Activated naive CD4-positive, alpha-beta T cell treated with anti-CD3 and anti-CD28 coated beads, Interleukin-2, amount 50 U/mL, for 24 hours (primary cell): Measurements from ENCODE around the gene BRF1.

Experiments
- H3K27ac Mint-ChIP-seq: one replicate; pipeline ENCODE4 v1.8.0; 2021; ENCODE audit warnings: mild to moderate bottlenecking, mixed read lengths
- H3K27me3 Mint-ChIP-seq: one replicate; pipeline ENCODE4 v1.8.0; 2021; ENCODE audit warnings: mixed read lengths
- H3K36me3 Mint-ChIP-seq: one replicate; pipeline ENCODE4 v1.8.0; 2021; ENCODE audit warnings: mixed read lengths
- H3K4me1 Mint-ChIP-seq: one replicate; pipeline ENCODE4 v1.8.0; 2021; ENCODE audit warnings: mixed read lengths
- H3K4me3 Mint-ChIP-seq: one replicate; pipeline ENCODE4 v1.8.0; 2021; ENCODE audit warnings: mild to moderate bottlenecking, mixed read lengths
- H3K9me3 Mint-ChIP-seq: one replicate; pipeline ENCODE4 v1.8.0; 2021; ENCODE audit warnings: mixed read lengths

Gene BRF1

DNA sequence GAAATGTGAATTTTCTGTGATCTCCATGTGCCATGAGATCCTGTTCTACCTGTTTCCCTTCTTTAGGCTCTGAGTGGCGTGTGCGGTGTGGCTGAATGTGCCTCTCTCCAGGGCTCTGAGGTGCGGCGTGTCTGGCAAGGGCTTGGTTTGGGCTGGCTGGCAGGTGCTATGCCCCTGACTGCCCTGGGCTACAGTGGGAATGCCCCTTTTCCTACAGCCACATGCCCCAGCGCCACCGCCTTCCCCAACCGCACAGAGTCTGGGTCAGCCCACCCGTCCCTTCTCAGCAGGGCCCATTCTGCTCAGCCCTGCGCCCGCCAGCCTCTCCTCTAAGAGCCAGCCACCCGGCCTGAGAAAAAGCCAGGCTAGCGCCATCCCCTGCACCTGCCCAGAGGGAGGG, 27.7 kb downstream of the BRF1 start:
- no peaks in the 10 kb centered on the region for H3K9me3 Mint-ChIP-seq
- peaks cover 3% of the 10 kb centered on the region for H3K36me3 Mint-ChIP-seq
- H3K27ac Mint-ChIP-seq, result no peak overlapping the region
- H3K4me1 Mint-ChIP-seq, result peaks cover 9% of the 10 kb centered on the region
- no peak overlapping the region for H3K4me3 Mint-ChIP-seq
- H3K27me3 Mint-ChIP-seq, result no peaks in the 10 kb centered on the region

DNA sequence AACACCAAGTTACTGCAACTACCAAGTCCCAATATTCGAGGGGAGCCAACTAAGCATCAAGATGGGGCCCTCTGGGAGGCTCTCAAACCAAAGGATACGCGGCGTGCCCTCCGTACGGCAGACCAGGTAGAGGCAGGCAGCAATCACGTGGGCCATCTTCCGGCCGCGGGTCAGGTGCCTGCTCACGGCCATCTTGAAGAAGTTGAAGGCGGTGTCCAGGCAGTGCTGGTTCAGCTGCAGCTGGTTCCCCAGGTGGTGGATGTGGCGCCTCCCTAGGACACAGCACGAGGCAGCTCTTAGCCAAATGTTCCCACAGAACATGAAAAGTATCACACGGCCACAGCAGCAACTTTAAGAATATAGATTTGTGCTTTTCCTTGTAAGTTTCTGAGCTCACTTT, 28.2 kb downstream of the BRF1 start:
- Mint-ChIP-seq H3K9me3 (no peaks in the 10 kb centered on the region), H3K4me1 (peaks cover 9% of the 10 kb centered on the region), H3K36me3 (peaks cover 3% of the 10 kb centered on the region), H3K27me3 (no peaks in the 10 kb centered on the region), H3K27ac (no peak overlapping the region), H3K4me3 (no peak overlapping the region)

DNA sequence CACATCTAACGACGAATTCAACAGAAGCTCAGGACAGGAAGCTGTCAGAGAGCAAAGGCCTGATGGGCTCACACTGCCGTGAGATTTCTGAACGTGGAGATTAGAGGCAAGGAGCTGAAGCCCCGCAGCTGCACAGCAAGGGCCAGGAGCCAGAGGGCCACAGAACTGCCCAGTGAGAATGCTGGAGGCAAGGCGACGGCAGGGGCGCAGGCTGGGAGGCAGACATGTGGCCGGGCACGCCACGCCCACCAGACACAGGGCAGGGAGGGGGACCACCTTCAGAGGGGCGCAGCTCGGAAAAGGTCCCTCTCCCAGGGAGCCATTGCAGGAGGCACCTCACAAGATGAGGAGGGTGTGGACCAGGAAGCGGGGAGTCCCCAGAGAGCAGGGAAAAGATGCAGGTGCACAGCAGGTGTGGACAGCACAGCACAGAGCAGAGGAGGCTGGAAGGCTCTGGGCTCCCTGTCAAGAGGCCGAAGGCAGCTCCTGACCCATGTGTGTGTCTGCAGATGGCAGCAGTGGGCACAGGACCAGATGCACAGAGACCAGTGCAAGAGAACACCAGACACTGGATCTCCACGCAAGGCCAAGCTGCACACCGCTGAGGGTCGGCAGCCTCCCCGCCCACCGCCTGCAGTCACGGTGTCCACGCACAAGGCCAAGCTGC, 29.4 kb downstream of the BRF1 start:
- Mint-ChIP-seq H3K27ac (no peak overlapping the region), H3K36me3 (peaks cover 3% of the 10 kb centered on the region), H3K4me1 (peaks cover 9% of the 10 kb centered on the region), H3K9me3 (no peaks in the 10 kb centered on the region), H3K4me3 (no peak overlapping the region), H3K27me3 (no peaks in the 10 kb centered on the region)

DNA sequence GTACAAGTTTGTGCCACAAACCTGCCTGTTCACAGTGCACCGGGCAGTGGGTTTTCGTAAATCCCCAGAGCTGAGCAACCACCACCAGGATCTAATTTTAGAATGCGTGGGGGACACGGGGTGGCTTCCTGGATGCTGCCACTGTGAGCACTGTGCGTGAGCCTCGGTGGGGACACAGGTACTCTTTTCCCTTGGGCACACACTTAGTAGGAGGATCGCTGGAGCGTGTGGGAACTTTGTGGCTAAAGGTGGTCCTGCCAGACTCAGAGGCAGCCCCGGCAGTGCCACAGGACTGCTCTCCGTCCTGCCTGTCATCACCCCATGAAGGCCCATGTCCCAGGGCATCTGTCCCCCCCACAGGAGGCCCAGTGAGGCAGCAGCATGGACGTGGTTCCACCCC, 31.4 kb downstream of the BRF1 start:
- Mint-ChIP-seq H3K27me3 (no peaks in the 10 kb centered on the region), H3K4me3 (no peak overlapping the region), H3K9me3 (no peaks in the 10 kb centered on the region), H3K36me3 (peaks cover 5% of the 10 kb centered on the region), H3K4me1 (peaks cover 5% of the 10 kb centered on the region), H3K27ac (no peak overlapping the region)

DNA sequence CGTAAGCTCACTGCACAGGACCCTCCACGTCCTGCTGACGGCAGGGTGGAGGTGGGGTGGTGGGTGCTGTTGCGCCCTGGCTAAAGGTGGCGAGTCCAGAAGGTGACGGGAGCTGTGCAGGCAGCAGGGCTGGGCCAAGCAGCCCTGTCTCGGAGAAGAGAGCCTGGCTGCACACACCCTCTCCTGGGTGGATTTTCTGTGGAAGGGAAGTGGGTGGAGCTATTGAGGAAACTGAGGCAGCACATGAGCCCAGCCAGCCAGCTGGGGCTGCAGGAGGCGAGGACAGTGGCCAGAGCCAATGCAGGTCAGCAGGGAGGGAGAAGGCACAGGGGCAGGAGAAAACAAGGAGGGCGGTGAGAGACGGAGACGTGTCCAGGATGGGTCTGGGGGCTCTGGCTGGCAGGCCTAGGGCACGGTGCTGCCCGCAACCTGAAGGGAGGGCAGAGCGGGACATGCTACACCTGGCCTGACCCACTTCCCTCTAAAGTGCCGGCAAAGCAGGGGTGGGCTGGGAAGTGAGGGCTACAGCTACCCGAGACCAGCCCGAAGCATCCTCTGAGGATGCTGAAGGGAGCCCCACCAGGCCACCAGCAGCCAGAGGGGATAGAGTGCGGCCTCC, 32.0 kb downstream of the BRF1 start:
- H3K27ac Mint-ChIP-seq, result no peak overlapping the region
- no peaks in the 10 kb centered on the region for H3K27me3 Mint-ChIP-seq
- peaks cover 6% of the 10 kb centered on the region for H3K36me3 Mint-ChIP-seq
- H3K4me3 Mint-ChIP-seq, result no peak overlapping the region
- H3K4me1 Mint-ChIP-seq, result peaks cover 5% of the 10 kb centered on the region
- H3K9me3 Mint-ChIP-seq, result no peaks in the 10 kb centered on the region

DNA sequence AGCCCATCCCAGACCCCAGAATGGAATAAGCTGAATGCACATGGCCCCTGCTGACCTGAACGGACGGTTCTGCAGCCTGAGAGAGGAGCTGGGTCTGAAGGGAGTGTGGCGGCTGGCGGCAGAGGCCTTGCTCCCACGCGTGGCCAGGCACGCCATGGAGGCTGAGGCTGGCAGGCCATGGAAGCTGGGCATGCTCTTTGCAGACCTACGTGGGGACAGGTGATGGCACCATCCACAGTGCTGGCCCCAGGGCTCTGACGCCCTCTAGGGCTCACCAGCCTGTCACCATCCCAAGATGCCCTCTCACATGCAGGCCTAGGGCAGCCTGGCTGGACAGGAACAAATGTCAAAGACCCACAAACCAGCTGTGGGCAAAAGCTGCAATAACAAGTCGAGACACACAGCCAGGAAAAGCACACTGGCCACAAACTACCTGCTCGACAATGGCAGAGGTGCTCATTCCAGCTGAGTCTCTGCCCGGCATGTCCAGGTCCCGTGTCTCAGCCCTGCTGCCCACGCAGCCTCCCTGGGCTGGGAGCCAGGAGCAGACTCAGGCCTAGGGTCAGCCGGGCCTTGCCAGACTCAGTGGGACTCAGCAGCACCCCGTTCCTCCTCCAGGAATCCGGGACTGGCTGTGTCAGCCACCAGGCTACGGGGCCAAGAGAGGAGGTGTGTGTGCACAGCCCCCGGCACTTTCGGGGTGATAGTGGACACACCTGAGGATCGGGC, 32.8 kb downstream of the BRF1 start:
- peaks cover 7% of the 10 kb centered on the region for H3K36me3 Mint-ChIP-seq
- no peak overlapping the region for H3K4me3 Mint-ChIP-seq

DNA sequence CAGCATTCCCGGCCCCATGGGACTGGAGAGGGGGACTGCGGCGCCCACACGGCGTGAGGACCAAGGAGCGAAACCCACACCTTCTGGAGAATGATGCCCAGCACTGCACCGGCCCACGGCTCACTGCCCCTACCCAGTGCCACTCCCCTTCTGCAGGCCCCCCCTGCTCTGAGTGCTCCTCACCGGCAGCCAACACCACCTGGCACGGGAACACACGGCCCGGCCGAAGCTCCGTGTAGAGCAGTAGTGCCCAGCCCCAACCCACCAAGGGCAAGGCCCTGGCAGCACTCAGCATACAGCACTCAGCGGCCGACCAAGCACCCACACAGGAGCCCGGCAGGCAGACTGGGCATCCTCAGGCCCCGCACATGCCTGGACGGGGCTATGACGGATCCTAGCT, 39.0 kb downstream of the BRF1 start:
- no peak overlapping the region for H3K4me3 Mint-ChIP-seq
- H3K4me1 Mint-ChIP-seq, result peaks cover 11% of the 10 kb centered on the region
- no peaks in the 10 kb centered on the region for H3K9me3 Mint-ChIP-seq
- H3K27ac Mint-ChIP-seq, result no peak overlapping the region
- H3K36me3 Mint-ChIP-seq, result peaks cover 4% of the 10 kb centered on the region
- no peaks in the 10 kb centered on the region for H3K27me3 Mint-ChIP-seq

More for the DNA sequence above, 32.8 kb downstream of the BRF1 start:
- H3K9me3 Mint-ChIP-seq, result no peaks in the 10 kb centered on the region
- H3K4me1 Mint-ChIP-seq, result peaks cover 5% of the 10 kb centered on the region
- H3K27me3 Mint-ChIP-seq, result no peaks in the 10 kb centered on the region
- H3K27ac Mint-ChIP-seq, result no peak overlapping the region

DNA sequence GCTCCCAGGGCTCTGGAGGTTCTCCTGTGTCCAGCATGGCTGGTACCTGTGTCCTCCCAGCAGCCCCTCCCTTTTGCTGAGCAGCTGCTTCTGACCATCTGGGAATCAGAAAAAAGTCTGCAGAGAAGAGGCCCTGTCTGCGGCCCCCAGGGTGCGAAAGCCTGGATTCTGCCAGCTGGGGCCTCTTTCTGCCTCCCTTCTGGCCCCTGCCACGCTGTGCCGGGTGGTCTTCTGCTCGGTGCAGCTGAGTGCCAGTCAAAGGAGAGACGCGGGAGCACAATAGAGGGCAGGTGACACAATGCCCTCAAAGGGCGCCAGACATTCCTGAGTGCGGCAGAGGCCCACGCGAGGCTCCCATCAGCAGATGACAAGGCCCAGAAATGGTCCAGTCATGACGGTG, 39.8 kb downstream of the BRF1 start:
- Mint-ChIP-seq H3K27ac (no peak overlapping the region), H3K4me3 (no peak overlapping the region), H3K36me3 (peaks cover 4% of the 10 kb centered on the region), H3K9me3 (no peaks in the 10 kb centered on the region), H3K4me1 (peaks cover 11% of the 10 kb centered on the region), H3K27me3 (no peaks in the 10 kb centered on the region)

DNA sequence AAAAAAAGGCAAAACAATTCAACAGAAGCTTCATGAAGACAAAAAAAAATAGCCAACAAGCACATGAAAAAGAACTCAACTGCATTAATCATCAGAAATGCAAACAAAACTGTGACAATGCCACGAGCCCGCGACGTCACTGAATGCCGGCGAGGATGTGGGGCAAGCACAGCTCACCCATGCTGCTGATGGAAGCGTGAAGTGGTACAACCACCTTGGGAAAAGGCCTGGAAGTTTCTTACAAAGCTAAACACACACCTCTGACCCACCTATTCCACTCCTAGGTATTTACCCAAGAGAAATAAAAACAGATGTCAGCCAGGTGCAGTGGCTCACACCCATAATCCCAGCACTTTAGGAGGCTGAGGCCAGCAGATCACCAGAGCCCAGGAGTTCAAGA, 42.0 kb downstream of the BRF1 start:
- H3K9me3 Mint-ChIP-seq, result no peaks in the 10 kb centered on the region
- H3K27ac Mint-ChIP-seq, result no peak overlapping the region
- H3K27me3 Mint-ChIP-seq, result no peaks in the 10 kb centered on the region
- peaks cover under 1% of the 10 kb centered on the region for H3K36me3 Mint-ChIP-seq
- peaks cover 11% of the 10 kb centered on the region for H3K4me1 Mint-ChIP-seq
- H3K4me3 Mint-ChIP-seq, result no peak overlapping the region

DNA sequence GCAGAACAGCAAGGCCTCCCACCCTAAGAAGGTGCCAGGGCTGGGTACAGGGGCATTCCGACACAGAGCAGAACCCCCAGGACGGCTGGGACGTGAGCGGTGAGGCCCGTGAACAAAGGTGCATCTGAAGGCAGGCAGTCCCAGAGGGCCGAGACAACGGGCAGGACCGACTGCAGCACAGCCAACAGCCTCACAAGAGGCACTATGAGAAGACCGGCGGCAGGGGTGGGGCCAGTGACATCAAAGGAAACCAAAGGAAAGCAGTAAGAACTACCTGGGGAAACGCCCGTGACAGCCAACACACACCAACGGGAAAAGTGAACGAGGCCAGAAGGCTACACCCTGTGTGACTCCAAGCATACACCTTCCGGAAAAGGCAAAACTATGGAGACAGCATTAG, 43.3 kb downstream of the BRF1 start:
- Mint-ChIP-seq H3K4me3 (no peak overlapping the region), H3K27ac (no peak overlapping the region), H3K4me1 (peaks cover 11% of the 10 kb centered on the region), H3K36me3 (no peaks in the 10 kb centered on the region), H3K9me3 (no peaks in the 10 kb centered on the region), H3K27me3 (no peaks in the 10 kb centered on the region)

DNA sequence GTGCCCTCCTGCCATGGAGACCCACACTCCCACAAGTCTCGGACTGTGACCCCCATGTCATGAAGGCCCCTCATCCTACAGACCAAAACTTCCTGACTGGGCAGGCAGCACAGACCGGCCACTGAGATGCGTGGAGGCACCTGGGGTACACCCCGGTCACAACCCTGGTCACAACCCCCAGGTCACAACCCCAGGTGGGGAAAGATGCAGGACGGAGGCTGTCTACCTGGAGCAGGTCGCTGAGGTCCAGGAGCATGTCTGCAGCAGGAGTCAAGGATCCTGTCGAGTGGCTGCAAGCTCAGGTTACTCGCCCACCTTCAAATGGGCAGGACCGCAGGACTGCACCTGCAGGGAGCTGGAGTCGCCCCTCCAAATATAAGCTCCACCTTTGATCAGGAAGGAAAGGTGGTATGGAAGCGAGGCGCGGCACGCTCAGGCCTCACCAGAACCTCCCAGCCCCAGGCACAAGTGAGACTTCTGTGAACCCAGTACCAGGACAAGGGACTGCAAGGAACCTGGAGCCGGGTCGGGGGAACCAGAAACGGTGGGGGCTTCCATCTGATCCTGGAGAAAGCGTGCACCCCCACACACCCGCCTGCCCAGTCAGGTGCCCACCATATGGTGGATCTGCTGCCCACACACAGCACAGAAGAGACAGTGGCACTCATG, 44.4 kb downstream of the BRF1 start:
- no peaks in the 10 kb centered on the region for H3K27me3 Mint-ChIP-seq
- H3K27ac Mint-ChIP-seq, result no peak overlapping the region
- no peak overlapping the region for H3K4me3 Mint-ChIP-seq
- H3K4me1 Mint-ChIP-seq, result peaks cover 11% of the 10 kb centered on the region
- no peaks in the 10 kb centered on the region for H3K36me3 Mint-ChIP-seq
- H3K9me3 Mint-ChIP-seq, result no peaks in the 10 kb centered on the region

DNA sequence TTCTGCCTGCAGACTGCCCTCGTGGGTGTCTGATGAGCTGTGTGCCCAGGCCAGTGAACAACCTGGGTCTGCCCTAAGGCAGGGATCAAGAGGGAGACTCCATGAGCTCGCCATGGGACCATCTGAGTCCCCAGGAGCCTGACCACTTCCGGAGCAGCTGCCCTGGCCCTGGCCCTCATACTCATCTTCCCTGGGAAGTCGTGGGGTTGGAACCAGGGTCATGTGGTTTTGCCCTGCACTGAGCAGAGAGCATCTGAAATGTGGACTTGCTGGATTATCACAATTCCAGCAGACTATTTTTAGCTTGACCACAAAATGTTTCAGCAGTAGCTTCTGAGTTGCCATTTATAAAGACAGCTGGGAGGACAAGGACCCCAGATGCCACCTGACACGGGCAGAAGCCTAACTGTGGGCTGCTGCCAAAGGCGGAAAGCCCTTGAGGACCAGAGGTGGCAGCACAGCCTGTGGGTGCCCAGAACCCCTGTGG, 45.7 kb downstream of the BRF1 start:
- no peak overlapping the region for H3K4me3 Mint-ChIP-seq
- H3K27ac Mint-ChIP-seq, result no peak overlapping the region
- H3K9me3 Mint-ChIP-seq, result no peaks in the 10 kb centered on the region
- peaks cover 19% of the 10 kb centered on the region for H3K4me1 Mint-ChIP-seq
- no peaks in the 10 kb centered on the region for H3K36me3 Mint-ChIP-seq
- no peaks in the 10 kb centered on the region for H3K27me3 Mint-ChIP-seq

DNA sequence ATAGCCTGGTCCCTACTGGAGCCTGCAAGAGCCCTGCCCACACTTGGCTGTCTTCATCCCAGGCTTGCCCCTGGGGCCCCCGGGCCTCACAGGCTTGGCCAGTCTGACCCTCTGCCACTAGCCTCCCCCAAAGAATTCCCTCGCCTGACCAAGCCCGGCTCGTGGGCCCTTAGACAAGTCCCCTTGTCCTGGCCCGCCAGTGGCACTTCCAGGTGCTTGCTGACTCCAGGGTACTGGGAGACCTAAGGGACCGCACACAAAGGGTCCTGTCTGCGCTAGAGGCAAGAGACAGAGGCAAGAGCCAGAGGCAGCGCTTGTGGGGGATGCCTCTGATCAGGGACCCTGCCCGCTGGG, 47.5 kb downstream of the BRF1 start:
- Mint-ChIP-seq H3K27ac (no peak overlapping the region), H3K36me3 (no peaks in the 10 kb centered on the region), H3K4me1 (peaks cover 25% of the 10 kb centered on the region), H3K27me3 (no peaks in the 10 kb centered on the region), H3K9me3 (no peaks in the 10 kb centered on the region), H3K4me3 (no peak overlapping the region)

DNA sequence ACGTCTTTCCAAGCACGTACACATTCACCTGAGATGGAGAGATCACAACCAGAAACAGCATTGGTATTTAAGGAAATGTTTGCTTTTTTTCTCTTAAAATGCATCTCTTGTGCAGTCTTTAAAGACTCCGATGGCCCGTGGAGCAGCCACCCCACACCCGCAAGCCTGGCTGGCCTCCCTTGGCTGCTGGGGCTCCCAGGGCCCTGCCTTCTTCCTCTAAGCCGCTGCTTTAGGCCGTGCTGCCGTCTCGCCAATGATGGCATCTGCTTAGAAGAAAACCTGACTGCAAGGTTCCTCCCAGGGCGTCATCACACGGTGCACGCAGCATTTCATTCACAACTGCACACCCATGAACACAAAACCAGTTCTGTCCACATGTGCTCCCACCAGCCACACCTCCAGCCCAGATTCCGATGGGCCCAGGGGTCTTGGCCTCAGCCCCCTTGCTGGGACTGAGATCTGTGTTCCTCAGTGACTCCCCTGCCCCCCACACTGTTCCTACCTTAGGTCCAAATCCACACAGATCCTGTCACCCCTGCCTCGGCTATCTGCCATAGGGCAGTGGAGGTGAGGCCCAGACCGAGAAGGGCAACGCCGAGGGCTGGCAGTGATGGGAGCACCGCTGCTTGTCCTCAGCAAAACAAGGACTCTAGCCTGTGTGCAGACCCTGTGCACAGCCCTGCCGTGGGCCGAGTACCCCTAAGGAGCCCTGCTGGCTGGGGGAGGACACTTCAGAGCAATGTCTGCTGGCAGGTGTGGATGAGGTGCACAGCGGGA, 48.1 kb downstream of the BRF1 start:
- Mint-ChIP-seq H3K27me3 (no peaks in the 10 kb centered on the region), H3K4me1 (peaks cover 22% of the 10 kb centered on the region), H3K36me3 (no peaks in the 10 kb centered on the region), H3K27ac (no peak overlapping the region), H3K4me3 (no peak overlapping the region), H3K9me3 (no peaks in the 10 kb centered on the region)

DNA sequence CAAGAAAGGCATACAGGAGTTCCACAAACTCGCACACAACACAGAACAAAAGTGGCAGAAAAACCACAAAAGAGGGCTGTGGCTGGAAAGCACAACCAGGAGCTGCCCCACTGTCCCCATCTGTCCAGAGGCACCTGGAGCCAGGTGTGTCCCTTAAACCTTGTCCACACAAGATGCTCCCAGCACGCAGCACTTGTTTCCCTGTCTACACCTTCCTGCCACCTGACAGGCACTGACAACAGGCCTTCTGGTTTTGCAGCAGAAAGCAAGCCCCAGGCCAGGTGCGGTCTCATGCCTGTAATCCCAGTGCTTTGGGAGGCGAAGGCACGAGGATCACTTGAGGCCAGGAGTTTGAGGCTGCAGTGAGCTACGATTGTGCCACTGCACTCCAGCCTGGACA, 48.9 kb downstream of the BRF1 start:
- no peak overlapping the region for H3K27ac Mint-ChIP-seq
- peaks cover 20% of the 10 kb centered on the region for H3K4me1 Mint-ChIP-seq
- H3K9me3 Mint-ChIP-seq, result no peaks in the 10 kb centered on the region
- no peaks in the 10 kb centered on the region for H3K27me3 Mint-ChIP-seq
- no peak overlapping the region for H3K4me3 Mint-ChIP-seq
- H3K36me3 Mint-ChIP-seq, result no peaks in the 10 kb centered on the region
